A673 (cell line): ENCODE results near the gene NHSL1.

Experiments
- CTCF ChIP-seq: fragments of 300-800, 200-600 bp; sonication (generic); conservative IDR thresholded peaks from 2 replicates; pipeline ENCODE4 v1.5.1; 2017; ENCODE audit warnings: low read depth, mild to moderate bottlenecking, antibody characterized with exemption, low read length, moderate library complexity, mixed read lengths
- EZH2 ChIP-seq: fragments of 200-600 bp; sonication (generic); IDR thresholded peaks from 2 replicates; pipeline ENCODE4 v1.6.1; 2017; ENCODE audit warnings: borderline replicate concordance, low read depth, mild to moderate bottlenecking, mixed read lengths, antibody characterized with exemption, low read length; ENCODE audit not compliant: poor library complexity, severe bottlenecking

DNA sequence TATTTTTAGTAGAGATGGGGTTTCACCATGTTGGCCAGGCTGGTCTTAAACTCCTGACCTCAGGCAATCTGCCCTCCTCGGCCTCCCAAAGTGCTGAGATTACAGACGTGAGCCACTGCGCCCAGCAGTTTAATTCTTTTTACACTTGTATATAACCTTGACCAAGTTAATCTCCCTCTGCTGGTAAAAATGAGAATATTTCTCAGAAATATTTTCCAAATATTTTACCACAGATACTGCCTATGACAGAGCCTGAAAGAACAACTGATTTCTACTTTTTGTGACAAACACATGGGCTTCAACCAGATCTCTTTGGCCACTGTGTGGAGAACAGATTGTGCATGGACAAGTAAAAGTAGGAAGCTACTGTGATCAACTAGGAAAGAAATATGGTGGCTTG, 21.2 kb upstream of the NHSL1 start:
- TF ChIP-seq CTCF, result peak; percentile 44
- no peak for TF ChIP-seq EZH2
